Karpas-422 (cell line): ENCODE data around the gene HDAC10. TPM values are rescaled to one million over a fixed set of nuclear protein-coding genes. Genes with fewer than 3 reads are reported as not detected.

Source experiments
- DNase-seq: peaks from one replicate; pipeline ENCODE4 v3.0.0-alpha.2; 2015
- H2AFZ ChIP-seq: fragments of 200-600 bp; sonication (generic); 2 replicates; pipeline ENCODE4 v1.6.1; 2014; ENCODE audit warnings: antibody characterized with exemption, low read length, mixed read lengths
- H3K27ac ChIP-seq: fragments of 200-600 bp; sonication (generic); 2 replicates; pipeline ENCODE4 v1.5.1; 2014; ENCODE audit warnings: mild to moderate bottlenecking, low read length, moderate library complexity
- H3K27me3 ChIP-seq: fragments of 200-600 bp; sonication (generic); 2 replicates; pipeline ENCODE4 v1.6.1; 2014; ENCODE audit warnings: low read length, mixed read lengths
- H3K36me3 ChIP-seq: fragments of 200-600 bp; sonication (generic); 2 replicates; pipeline ENCODE4 v1.6.1; 2014; ENCODE audit warnings: low read length, mixed read lengths; ENCODE audit not compliant: insufficient read depth
- H3K4me1 ChIP-seq: fragments of 200-600 bp; sonication (generic); 2 replicates; pipeline ENCODE4 v1.6.1; 2014; ENCODE audit warnings: mild to moderate bottlenecking, low read length, mixed read lengths
- H3K4me2 ChIP-seq: fragments of 200-600 bp; sonication (generic); 2 replicates; pipeline ENCODE4 v1.6.1; 2014; ENCODE audit warnings: low read length, low read depth, mild to moderate bottlenecking; ENCODE audit not compliant: poor library complexity, severe bottlenecking
- H3K4me3 ChIP-seq: fragments of 200-600 bp; sonication (generic); 2 replicates; pipeline ENCODE4 v1.5.1; 2014; ENCODE audit warnings: mild to moderate bottlenecking, antibody characterized with exemption, low read length, mixed read lengths
- H3K79me2 ChIP-seq: fragments of 200-600 bp; sonication (generic); 2 replicates; pipeline ENCODE4 v1.6.1; 2014; ENCODE audit warnings: mild to moderate bottlenecking, low read length, mixed read lengths
- H3K9ac ChIP-seq: fragments of 200-600 bp; sonication (generic); 2 replicates; pipeline ENCODE4 v1.6.0; 2014; ENCODE audit warnings: low read length
- H3K9me2 ChIP-seq: fragments of 200-600 bp; sonication (generic), shearing (Covaris generic); replicated peaks from 2 replicates; pipeline ENCODE4 v1.6.0; 2014; ENCODE audit warnings: mild to moderate bottlenecking, low read length, moderate library complexity; ENCODE audit not compliant: insufficient read depth
- H3K9me3 ChIP-seq: fragments of 300-700, 200-600 bp; sonication (generic); 2 replicates; pipeline ENCODE4 v1.6.1; 2014; ENCODE audit warnings: low read length, mixed read lengths
- H4K20me1 ChIP-seq: fragments of 200-600 bp; sonication (generic); 2 replicates; pipeline ENCODE4 v1.6.1; 2014; ENCODE audit warnings: mild to moderate bottlenecking, antibody characterized with exemption, low read length, low read depth; ENCODE audit not compliant: insufficient read depth
- total RNA-seq: library from RNA; depleted of rRNA; stranded (reverse); fragments of >200 nt; shearing (Covaris generic); gene quantifications from 2 replicates; pipeline ENCODE4 v1.2.3, GENCODE V29; 2014; ENCODE audit warnings: low replicate concordance

HDAC10 gene
- total RNA-seq, 1 experiment from 2014 or later = 42.3 TPM

DNA sequence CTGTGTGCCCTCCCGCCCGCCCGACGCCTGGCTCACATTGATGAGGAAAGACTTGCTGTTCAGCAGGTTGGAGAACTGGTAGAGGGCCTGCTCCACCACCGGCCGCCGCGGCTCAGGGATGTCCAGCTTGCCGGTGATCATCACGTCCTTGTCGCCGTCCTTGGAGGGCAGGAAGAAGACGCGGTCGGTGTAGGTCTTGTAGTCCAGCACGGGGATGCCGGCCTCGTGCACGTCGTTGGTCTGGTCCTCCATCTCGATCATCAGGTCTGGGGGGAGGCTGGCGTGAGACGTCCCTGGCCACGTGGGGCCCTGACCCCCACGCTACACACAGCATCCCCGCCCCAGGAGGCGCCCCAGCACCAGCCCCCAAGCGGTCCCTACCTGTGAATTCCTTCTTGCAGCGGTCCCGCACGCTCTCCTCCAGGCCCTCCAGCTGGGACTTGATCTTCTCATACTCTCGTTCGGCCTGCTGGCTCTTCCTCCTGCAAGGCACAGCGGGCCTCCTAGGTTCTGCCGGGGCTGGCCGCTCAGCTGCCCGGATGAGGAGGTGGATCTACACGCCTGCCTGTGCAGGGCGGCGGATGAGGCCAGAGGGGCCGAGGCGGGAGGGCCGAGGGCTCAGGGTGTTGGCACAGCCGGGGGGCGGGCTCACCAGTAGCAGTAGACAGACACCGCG lies 29.8 kb upstream of the HDAC10 start:
- H3K4me3 ChIP-seq = no peak overlapping the region
- H3K27ac ChIP-seq = no peak overlapping the region
- no peak overlapping the region for H3K4me2 ChIP-seq
- H2AFZ ChIP-seq = no peak overlapping the region
- H3K27me3 ChIP-seq = no peaks in the 10 kb centered on the region
- H3K9me2 ChIP-seq = no peaks in the 10 kb centered on the region
- H3K4me1 ChIP-seq = no peaks in the 10 kb centered on the region
- H3K36me3 ChIP-seq = no peaks in the 10 kb centered on the region
- peaks cover 6% of the 10 kb centered on the region for H3K9me3 ChIP-seq
- DNase-seq = no peak
- H3K79me2 ChIP-seq = no peaks in the 10 kb centered on the region
- no peak overlapping the region for H3K9ac ChIP-seq
- H4K20me1 ChIP-seq = no peaks in the 10 kb centered on the region

DNA sequence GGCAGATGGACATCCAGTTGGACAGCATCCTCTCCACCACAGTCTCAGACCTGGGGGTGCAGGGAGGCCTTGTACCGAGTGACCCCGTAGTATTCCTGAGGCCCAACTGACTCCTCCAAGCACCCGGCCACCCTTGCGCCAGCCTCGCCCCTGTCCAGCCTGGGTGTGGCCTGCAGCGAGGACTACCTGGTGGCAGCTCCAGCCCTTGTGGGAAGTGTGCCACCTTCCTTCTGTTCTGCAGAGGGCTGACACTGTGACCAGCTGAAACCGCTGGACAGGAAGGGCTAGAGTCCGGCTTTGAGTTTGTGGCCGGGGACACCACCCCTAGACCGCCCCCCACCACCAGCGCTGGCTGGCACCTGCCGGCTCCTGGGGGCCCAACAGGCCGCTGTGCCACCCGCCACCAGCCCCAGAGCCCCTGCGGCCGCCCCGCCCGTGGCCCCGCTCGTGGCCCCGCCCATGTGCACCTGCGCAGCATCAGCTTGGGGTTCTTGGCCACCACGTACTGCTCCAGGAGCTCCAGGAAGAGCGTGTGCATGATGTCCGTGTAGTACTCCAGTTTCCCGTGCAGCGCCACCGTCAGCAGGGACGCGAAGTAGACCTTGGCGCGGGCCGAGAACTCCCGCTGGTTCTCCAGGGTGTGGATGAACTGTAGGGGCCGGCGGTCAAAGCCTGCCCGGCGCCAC lies 29.1 kb upstream of the HDAC10 start:
- Histone ChIP-seq H3K36me3 (no peaks in the 10 kb centered on the region), H3K79me2 (no peaks in the 10 kb centered on the region), H3K9ac (no peak overlapping the region), H3K4me2 (no peak overlapping the region), H3K4me3 (no peak overlapping the region), H3K27ac (no peak overlapping the region), H3K4me1 (no peaks in the 10 kb centered on the region), H3K9me3 (peaks cover 8% of the 10 kb centered on the region), H2AFZ (no peak overlapping the region), H3K27me3 (no peaks in the 10 kb centered on the region), H4K20me1 (no peaks in the 10 kb centered on the region), H3K9me2 (no peaks in the 10 kb centered on the region)
- no peak for DNase-seq

GRCh38 chr22:50278956-50279619 lies 28.0 kb upstream of the HDAC10 start:
- Histone ChIP-seq H3K9me3 (peaks cover 8% of the 10 kb centered on the region), H3K4me2 (no peak overlapping the region), H3K4me1 (no peaks in the 10 kb centered on the region), H3K4me3 (no peak overlapping the region), H3K27me3 (no peaks in the 10 kb centered on the region), H3K9me2 (no peaks in the 10 kb centered on the region), H3K36me3 (no peaks in the 10 kb centered on the region), H4K20me1 (no peaks in the 10 kb centered on the region), H3K79me2 (no peaks in the 10 kb centered on the region), H3K9ac (no peak overlapping the region), H2AFZ (no peak overlapping the region), H3K27ac (no peak overlapping the region)
- no peak for DNase-seq

DNA sequence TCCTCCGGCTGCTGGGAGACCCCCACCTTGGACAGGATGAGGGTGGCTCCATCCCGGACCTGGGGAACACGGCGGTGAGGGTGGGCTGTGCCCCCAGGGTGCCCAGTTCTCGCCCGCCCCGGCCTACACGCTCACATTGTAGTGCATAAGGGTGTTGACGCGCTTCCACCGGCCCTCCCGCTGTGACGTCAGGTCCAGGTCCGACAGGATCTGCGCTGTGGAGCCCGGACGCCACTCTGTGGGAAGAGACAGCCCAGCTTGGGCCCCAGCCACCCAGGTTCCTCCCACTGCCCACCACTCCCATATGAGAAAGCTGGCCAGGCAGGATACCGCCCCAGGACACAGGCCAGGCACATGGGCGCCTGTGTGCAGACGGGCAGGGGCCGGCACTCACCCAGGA lies 27.4 kb upstream of the HDAC10 start:
- H3K9me3 ChIP-seq = peaks cover 8% of the 10 kb centered on the region
- H3K4me1 ChIP-seq = no peaks in the 10 kb centered on the region
- no peaks in the 10 kb centered on the region for H3K9me2 ChIP-seq
- no peak overlapping the region for H3K9ac ChIP-seq
- H2AFZ ChIP-seq = no peak overlapping the region
- no peak overlapping the region for H3K4me2 ChIP-seq
- H3K27ac ChIP-seq = no peak overlapping the region
- H3K36me3 ChIP-seq = no peaks in the 10 kb centered on the region
- H3K27me3 ChIP-seq = no peaks in the 10 kb centered on the region
- DNase-seq = no peak
- H3K4me3 ChIP-seq = no peak overlapping the region
- no peaks in the 10 kb centered on the region for H3K79me2 ChIP-seq
- H4K20me1 ChIP-seq = no peaks in the 10 kb centered on the region

- Histone ChIP-seq H3K79me2 (no peaks in the 10 kb centered on the region), H3K9me2 (no peaks in the 10 kb centered on the region), H2AFZ (no peak overlapping the region), H4K20me1 (no peaks in the 10 kb centered on the region), H3K4me1 (no peaks in the 10 kb centered on the region), H3K9me3 (peaks cover 8% of the 10 kb centered on the region), H3K4me3 (no peak overlapping the region), H3K4me2 (no peak overlapping the region), H3K36me3 (no peaks in the 10 kb centered on the region), H3K27me3 (no peaks in the 10 kb centered on the region), H3K9ac (no peak overlapping the region), H3K27ac (no peak overlapping the region)
- no peak for DNase-seq
Observed at GRCh38 chr22:50277761-50278160, 26.7 kb upstream of the HDAC10 start.

DNA sequence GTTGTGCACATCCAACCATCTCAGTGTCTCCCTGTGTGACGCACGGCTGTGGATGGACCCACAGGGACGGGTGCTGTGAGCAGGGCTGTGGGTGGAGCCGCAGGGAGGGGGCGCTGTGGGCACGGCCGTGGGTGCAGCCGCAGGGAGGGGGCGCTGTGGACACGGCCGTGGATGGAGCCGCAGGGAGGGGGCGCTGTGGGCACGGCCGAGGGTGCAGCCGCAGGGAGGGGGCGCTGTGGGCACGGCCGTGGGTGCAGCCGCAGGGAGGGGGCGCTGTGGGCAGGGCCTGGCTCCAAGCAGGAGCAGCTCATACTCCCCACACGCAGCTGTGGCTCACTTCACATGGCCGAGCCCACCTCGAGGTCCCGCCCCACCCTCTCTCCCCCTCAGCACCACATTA lies 25.1 kb upstream of the HDAC10 start:
- H3K4me1 ChIP-seq = peaks cover 9% of the 10 kb centered on the region
- H3K4me2 ChIP-seq = no peak overlapping the region
- no peaks in the 10 kb centered on the region for H3K9me2 ChIP-seq
- H2AFZ ChIP-seq = no peak overlapping the region
- H3K9me3 ChIP-seq = peaks cover 4% of the 10 kb centered on the region; the same call in 1 of the 2 replicates
- H3K27me3 ChIP-seq = no peaks in the 10 kb centered on the region
- DNase-seq = peak; percentile 89
- H3K79me2 ChIP-seq = no peaks in the 10 kb centered on the region
- H3K36me3 ChIP-seq = no peaks in the 10 kb centered on the region
- no peak overlapping the region for H3K9ac ChIP-seq
- H4K20me1 ChIP-seq = no peaks in the 10 kb centered on the region
- no peak overlapping the region for H3K4me3 ChIP-seq
- no peak overlapping the region for H3K27ac ChIP-seq

DNA sequence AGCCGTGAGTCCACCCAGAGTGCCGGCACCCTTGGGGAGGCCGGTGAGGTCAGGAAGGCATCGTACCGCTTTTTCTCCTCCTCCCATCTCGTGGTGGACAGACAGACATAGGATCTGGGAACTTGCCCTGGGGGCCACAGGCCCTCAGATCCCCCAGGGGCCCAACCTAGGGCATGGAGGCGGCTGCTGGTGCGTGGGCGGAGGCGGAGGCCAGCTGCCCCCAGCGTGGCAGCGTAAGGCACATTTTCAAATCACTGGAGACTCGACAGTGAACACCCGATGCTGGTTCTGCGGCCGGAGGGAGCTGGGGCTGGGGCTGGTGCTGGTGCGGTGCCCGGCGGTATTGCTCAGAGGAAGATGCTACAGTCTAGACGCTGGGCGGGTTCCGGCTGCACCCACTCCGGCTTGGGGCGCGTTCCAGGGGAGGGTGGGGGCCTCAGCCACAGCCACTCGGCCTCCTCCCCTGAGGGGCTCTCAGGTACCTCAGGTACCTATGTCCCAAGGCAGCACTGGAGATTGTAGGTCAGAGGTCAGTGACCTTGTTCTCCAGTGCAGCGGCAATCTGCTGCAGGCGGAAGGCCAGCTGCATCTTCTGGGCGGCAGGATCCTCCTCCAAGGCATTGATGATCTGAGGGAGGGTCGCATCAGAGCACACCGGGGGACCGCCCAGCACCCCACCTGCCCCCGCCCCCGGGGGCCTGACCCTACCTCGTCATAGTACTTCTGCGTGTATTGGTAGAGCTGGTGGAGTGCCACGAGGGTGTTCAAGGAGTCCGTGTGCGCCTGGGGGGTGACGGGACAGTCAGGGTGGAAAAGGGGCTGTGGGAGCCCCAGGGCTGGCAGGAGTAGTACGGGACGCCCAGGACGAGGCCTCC lies 24.4 kb upstream of the HDAC10 start:
- Histone ChIP-seq H3K4me2 (no peak overlapping the region), H3K27ac (no peak overlapping the region), H3K4me1 (peaks cover 16% of the 10 kb centered on the region), H3K36me3 (no peaks in the 10 kb centered on the region), H3K4me3 (no peak overlapping the region), H3K27me3 (no peaks in the 10 kb centered on the region), H3K9me2 (no peaks in the 10 kb centered on the region), H3K9ac (no peak overlapping the region), H2AFZ (no peak overlapping the region), H3K79me2 (no peaks in the 10 kb centered on the region), H3K9me3 (peaks cover 4% of the 10 kb centered on the region; the same call in 1 of the 2 replicates), H4K20me1 (no peaks in the 10 kb centered on the region)
- no peak for DNase-seq

- H3K9me3 ChIP-seq = peaks cover 4% of the 10 kb centered on the region; the same call in 1 of the 2 replicates
- no peak overlapping the region for H3K4me3 ChIP-seq
- DNase-seq = no peak
- H4K20me1 ChIP-seq = no peaks in the 10 kb centered on the region
- H3K27me3 ChIP-seq = no peaks in the 10 kb centered on the region
- H3K4me2 ChIP-seq = no peak overlapping the region
- no peaks in the 10 kb centered on the region for H3K36me3 ChIP-seq
- H3K27ac ChIP-seq = no peak overlapping the region
- peaks cover 17% of the 10 kb centered on the region for H3K4me1 ChIP-seq
- H2AFZ ChIP-seq = no peak overlapping the region
- no peak overlapping the region for H3K9ac ChIP-seq
- H3K9me2 ChIP-seq = no peaks in the 10 kb centered on the region
- H3K79me2 ChIP-seq = no peaks in the 10 kb centered on the region
Observed at GRCh38 chr22:50274771-50275170, 23.7 kb upstream of the HDAC10 start.
